Measurements from ENCODE around the gene MAP2K5.

DNA sequence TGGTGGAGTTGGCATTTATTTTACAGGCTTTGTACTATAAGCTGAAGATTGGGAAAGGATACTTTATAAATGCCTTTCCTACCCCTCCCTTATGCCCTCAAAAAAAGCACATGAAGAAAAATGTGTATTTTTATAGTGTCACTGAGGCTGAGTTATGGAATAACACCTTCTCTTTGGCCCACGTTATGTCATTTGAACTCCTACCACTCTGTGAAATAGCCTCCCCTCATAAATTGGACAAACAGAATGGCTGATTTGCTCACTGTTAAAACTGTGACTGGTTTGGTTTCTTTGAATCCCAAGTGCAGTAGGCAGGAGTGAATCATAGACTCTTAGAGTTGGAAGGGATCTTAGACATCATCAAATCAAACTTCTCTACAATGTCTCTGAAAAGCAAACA is 187.6 kb downstream of the MAP2K5 start:
- TF ChIP-seq, protein P1, sequence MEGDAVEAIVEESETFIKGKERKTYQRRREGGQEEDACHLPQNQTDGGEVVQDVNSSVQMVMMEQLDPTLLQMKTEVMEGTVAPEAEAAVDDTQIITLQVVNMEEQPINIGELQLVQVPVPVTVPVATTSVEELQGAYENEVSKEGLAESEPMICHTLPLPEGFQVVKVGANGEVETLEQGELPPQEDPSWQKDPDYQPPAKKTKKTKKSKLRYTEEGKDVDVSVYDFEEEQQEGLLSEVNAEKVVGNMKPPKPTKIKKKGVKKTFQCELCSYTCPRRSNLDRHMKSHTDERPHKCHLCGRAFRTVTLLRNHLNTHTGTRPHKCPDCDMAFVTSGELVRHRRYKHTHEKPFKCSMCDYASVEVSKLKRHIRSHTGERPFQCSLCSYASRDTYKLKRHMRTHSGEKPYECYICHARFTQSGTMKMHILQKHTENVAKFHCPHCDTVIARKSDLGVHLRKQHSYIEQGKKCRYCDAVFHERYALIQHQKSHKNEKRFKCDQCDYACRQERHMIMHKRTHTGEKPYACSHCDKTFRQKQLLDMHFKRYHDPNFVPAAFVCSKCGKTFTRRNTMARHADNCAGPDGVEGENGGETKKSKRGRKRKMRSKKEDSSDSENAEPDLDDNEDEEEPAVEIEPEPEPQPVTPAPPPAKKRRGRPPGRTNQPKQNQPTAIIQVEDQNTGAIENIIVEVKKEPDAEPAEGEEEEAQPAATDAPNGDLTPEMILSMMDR (IDR thresholded peaks at IDR 0.05; ENCODE audit: low read depth, low read length) = no peak
- TF ChIP-seq POLR2A (IDR thresholded peaks at IDR 0.05; ENCODE audit: extremely low read depth, insufficient read length) = no peak
- TF ChIP-seq, protein P2, sequence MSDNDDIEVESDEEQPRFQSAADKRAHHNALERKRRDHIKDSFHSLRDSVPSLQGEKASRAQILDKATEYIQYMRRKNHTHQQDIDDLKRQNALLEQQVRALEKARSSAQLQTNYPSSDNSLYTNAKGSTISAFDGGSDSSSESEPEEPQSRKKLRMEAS (IDR thresholded peaks at IDR 0.05; ENCODE audit: low read depth, low read length) = no peak
